Left colon (tissue), 2 donors: ENCODE data around the gene CDKN1C. TPM values are rescaled to one million over a fixed set of nuclear protein-coding genes. Genes with fewer than 3 reads are reported as not detected.
"Not testable (repeated sequence)": the region's sequence is repeated elsewhere in the genome, so short reads cannot be mapped to it uniquely, and the experiment has no call there.

ENCODE experiments used
- ATAC-seq: fragments of 200-7000 bp; cut with Tn5 transposase; one replicate; pipeline ENCODE4 v1.9.1; 2020; ENCODE audit warnings: mild to moderate bottlenecking, moderate library complexity
- DNase-seq, 2 donors: peaks; one replicate each; pipeline ENCODE4 v3.0.0-alpha.2; 2020
- intact Hi-C, 2 donors: fragments of 100-400 bp; cut with DNase I in 1 of 2; cut with micrococcal nuclease in 1 of 2; formaldehyde crosslinking; loops; one replicate each; pipeline versions ENCODE4 v1.11.2 to v1.14.0; 2022; cut with DNase I, micrococcal nuclease
- total RNA-seq, 2 donors: library from RNA; stranded (reverse); fragmentation: NEBNext Ultra II Directional; extraction: Animal tissue kit (Norgen Biotek cat#: 25700); gene quantifications; one replicate each; pipeline ENCODE4 v1.2.1, GENCODE V29; 2021
- donor health status: DM: no; HTN: no; CAD: no.
- donor health status: DM: yes; HTN: yes; CAD: no.

Gene CDKN1C
- total RNA-seq, 2 donors from 2014 or later: 5.8 to 10.6 TPM

GRCh38 chr11:2911785-2912391, 26.3 kb upstream of the CDKN1C start:
- DNase-seq (no peak), ATAC-seq (peak; percentile 42)
- intact Hi-C loops: no loop called here

GRCh38 chr11:2911088-2911784, 25.7 kb upstream of the CDKN1C start:
- intact Hi-C loops: no loop called here
- peak; percentile 29 for ATAC-seq
- DNase-seq: peak; percentile 51 to 72

DNA sequence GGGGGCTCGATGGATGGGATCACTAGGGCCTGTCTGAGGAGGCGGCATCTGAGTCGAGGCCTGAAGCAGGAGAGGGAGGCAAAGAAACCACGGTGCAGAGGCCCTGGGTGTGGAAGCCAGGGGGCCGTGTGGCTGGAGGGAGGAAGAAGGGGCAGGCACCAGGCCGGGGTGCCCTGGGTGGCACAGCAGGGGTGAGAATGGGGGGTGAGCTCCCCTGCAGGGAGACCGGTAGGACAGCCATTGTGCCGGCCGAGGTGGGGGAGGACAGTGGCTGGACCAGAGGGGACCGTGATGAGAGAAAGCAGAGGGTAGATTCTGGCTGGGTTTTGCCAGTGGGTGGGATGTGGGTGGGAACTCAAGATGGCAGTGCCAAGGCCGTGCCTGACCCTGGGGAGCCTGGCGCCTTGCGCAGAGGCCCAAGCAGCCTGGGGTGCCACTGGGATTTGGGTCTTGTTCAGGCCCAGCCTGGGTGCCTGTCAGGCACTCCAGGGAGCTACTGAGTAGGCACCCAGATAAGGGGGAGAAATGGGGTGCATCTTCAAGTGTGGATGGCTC, 24.9 kb upstream of the CDKN1C start:
- ATAC-seq (no peak), DNase-seq (no peak)
- intact Hi-C loops: no loop called here

- intact Hi-C loops: no loop called here
- ATAC-seq (no peak), DNase-seq (no peak)
Measured at GRCh38 chr11:2909133-2909902, 23.7 kb upstream of the CDKN1C start.

- ATAC-seq: no peak
- intact Hi-C loops: no loop called here
- DNase-seq: no peak
Measured at GRCh38 chr11:2908130-2908529, 22.6 kb upstream of the CDKN1C start.

- DNase-seq, ATAC-seq, intact Hi-C loops: not testable (repeated sequence)
Measured at GRCh38 chr11:2905299-2905698, 19.7 kb upstream of the CDKN1C start.

GRCh38 chr11:2904153-2905052, 18.8 kb upstream of the CDKN1C start:
- intact Hi-C loops: no loop called here
- peak; percentile 67 for ATAC-seq
- DNase-seq: peak; percentile 95

DNA sequence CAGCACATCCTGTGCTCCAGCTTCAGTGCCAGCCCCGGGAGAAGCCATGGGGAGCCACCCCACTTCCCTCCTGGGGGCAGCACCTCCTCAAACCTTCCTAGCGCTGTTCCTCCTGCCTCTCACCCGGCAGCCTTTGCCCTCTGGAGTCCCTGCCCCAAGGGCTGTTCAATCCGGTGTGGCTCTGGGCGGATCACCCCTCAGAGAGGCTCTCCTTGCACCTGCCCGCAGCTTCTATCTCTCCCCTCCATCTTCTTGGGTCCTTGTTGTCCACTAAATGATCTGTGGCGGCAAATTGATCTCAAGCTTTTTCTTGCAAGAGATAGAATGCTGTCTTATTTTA, 18.1 kb upstream of the CDKN1C start:
- DNase-seq (peak; percentile 77 to 79), ATAC-seq (peak; percentile 57)
- intact Hi-C loops: no loop called here

DNA sequence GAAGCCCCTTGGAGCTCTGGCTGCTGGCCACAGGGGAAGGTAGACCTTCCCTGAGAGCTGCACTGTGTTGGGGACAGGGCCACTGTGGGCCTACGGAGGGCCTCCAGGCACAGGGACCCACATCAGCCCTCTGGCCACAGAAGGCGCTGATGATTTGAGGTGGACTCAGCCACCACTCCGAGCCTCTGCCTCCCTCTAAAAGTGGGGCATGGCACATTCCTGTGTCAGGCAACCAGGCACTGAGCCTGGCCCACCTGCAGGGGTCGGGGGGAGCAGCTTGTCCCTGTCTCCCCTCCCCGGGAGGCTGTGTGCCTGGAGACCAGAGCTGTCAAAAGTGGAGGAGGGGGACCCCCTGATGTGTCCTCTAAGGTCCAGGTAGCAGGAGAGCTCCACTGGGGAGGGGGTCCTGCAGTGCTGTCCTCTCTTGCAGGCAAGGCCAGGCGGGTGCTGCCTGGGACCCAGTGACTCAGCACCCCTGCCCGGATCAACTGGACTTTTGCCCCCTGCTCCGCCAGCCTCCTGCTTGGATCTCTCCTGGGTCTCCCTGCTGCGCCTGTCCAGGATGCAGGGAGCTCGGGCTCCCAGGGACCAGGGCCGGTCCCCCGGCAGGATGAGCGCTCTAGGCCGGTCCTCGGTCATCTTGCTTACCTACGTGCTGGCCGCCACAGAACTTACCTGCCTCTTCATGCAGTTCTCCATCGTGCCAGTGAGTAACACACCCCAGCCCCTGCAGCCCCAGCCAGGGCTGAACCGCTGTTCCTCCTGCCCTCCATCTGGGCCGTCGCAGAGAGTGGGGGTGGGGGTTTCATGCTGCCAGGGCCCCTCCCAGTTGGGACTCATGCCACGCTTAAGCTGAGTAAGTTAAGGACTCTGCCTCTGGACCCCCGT, 17.5 kb upstream of the CDKN1C start:
- intact Hi-C loops: no loop called here
- DNase-seq: peak; percentile 74 to 82
- ATAC-seq: peak; percentile 44

- ATAC-seq: peak; percentile 66
- peak; percentile 98 to 99 for DNase-seq
- intact Hi-C loops: no loop called here
Measured at GRCh38 chr11:2901854-2902783, 16.5 kb upstream of the CDKN1C start.

GRCh38 chr11:2901196-2901796, 15.7 kb upstream of the CDKN1C start:
- intact Hi-C loops: no loop called here
- DNase-seq (no peak), ATAC-seq (no peak)

GRCh38 chr11:2899080-2899783, 13.7 kb upstream of the CDKN1C start:
- no peak for ATAC-seq
- no peak for DNase-seq
- intact Hi-C loops: loop anchor here in 1 of 2 donors (10.0 kb wide), 1 partner anchor 474 kb away; no protein-coding TSS in a partner anchor

DNA sequence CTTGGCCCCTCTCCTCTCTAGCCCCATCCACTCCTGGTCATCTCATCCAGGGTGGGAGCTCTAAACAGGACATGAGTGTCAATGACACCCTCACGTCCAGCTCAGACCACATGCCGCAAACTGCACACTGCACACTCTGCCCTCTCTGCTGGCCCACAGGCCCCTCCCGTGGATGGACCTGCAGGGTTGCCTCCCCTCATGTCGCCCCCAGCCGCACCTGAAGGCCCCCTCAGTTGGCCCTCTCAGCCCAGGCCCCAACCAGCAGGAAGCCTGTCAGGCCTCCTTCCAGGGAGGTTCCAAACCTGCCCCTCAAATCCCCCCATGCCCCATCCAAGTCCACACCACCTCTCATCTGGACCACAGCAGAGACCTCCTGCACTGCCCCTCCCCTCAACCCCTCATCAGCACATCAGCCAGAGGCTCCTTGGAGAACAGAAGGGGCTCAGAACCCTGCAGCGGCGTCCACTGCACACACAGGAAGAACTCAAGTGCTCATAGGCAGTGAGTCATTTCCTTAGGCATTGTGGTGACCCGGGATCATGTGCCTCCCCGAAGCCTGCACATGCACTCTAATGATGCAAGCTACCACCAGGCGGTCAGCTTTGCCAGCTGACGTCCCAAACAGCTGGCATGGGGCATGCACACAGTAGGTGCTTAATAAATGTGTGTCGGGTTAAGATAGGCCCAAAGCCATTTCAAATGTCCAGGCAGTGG, 12.9 kb upstream of the CDKN1C start:
- intact Hi-C loops: loop anchor here in 1 of 2 donors (10.0 kb wide), 1 partner anchor 474 kb away; no protein-coding TSS in a partner anchor
- ATAC-seq (no peak), DNase-seq (peak; percentile 50 to 70)

DNA sequence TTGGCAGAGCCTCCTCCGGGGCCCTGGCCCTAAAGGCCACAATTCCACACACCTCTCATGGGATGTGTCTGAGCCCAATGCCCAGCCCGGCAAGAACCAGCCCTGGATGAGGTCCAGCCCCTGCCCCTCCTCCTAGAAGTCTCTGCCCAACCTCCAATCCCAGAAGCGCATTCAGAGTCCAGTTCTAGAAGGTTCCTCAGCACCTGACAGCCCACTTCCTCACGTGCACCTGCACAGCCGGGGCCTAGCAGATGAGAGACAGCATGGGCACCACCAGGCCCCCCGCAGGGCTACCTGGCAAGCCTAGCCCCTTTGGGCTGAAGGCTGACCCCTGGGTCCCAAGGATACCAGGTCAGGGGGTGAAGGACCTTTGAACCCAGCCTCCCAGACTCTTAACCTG, 11.5 kb upstream of the CDKN1C start:
- DNase-seq: no peak
- intact Hi-C loops: loop anchor here in 1 of 2 donors (10.0 kb wide), 1 partner anchor 472 kb away; no protein-coding TSS in a partner anchor
- no peak for ATAC-seq

- DNase-seq (no peak), ATAC-seq (no peak)
- intact Hi-C loops: loop anchor here in 1 of 2 donors (10.0 kb wide), 1 partner anchor 471 kb away; no protein-coding TSS in a partner anchor
Measured at GRCh38 chr11:2896047-2896446, 10.5 kb upstream of the CDKN1C start.
